HepG2 (cell line): ENCODE results near the gene EARS2. TPM values are rescaled to one million over a fixed set of nuclear protein-coding genes. Genes with fewer than 3 reads are reported as not detected.

Source experiments
- ATAC-seq: fragments of 200-7000 bp; cut with Tn5 transposase; 3 replicates; pipeline ENCODE4 v1.9.1; 2020; ENCODE audit warnings: mild to moderate bottlenecking, moderate library complexity
- BruUV-seq: library from RNA; stranded (reverse); fragments of 400-500 nt; replicated peaks from 2 replicates; lab custom pipeline; 2021; lab: Mats Ljungman, UMichigan
- CTCF ChIA-PET: fragments of 300-600 bp; formaldehyde crosslinking; extraction: SDS; loops from one replicate; lab custom pipeline; 2021; ENCODE audit warnings: low total read pairs, inconsistent platforms, low intra/inter-chr PET ratio; lab: Yijun Ruan, JAX
- POLR2A ChIA-PET: fragments of 350-600 bp; sonication (Branson Sonifier 250); formaldehyde crosslinking; loops from one replicate; lab custom pipeline; 2020; ENCODE audit warnings: antibody characterized with exemption, inconsistent platforms; lab: Yijun Ruan, JAX
- DNase-seq: peaks from one replicate; pipeline ENCODE4 v3.0.0-alpha.2; 2015; ENCODE audit warnings: low spot score
- FAIRE-seq: peaks from 3 replicates; lab custom pipeline; 2011; peaks lifted over from hg19 to GRCh38; lab: Jason Lieb, UNC
- H2AFZ ChIP-seq: one replicate; pipeline ENCODE4 v1.6.1; 2011; ENCODE audit warnings: low read length, inconsistent platforms
- H3K27ac ChIP-seq: fragments of 300-600 bp; 3 replicates; pipeline ENCODE4 v1.8.0; 2011; ENCODE audit warnings: mixed run types, mild to moderate bottlenecking, mixed read lengths, low read length, inconsistent platforms; ENCODE audit not compliant: insufficient read depth; ENCODE audit errors: extremely low read length
- H3K27me3 ChIP-seq, 2 experiments: fragments of 200-600 bp in 1 of 2; 2 replicates in 1 of 2; 3 replicates in 1 of 2; pipeline versions ENCODE4 v1.6.0 to v1.8.0; 2011; ENCODE audit warnings: low read length in 2 of 2, mild to moderate bottlenecking in 2 of 2, moderate library complexity in 2 of 2, inconsistent platforms in 1 of 2; ENCODE audit not compliant: insufficient read depth in 2 of 2, control insufficient read depth in 1 of 2
- H3K36me3 ChIP-seq, 2 experiments: fragments of 200-600 bp in 1 of 2; replicated peaks in 1 of 2; 2 replicates in 1 of 2; 3 replicates in 1 of 2; pipeline versions ENCODE4 v1.5.1 to v1.8.0; 2011; ENCODE audit warnings: low read length in 2 of 2, inconsistent platforms in 1 of 2; ENCODE audit not compliant: insufficient read depth in 2 of 2, control insufficient read depth in 1 of 2
- H3K4me1 ChIP-seq: 2 replicates; pipeline ENCODE4 v1.5.1; 2012; ENCODE audit warnings: low read length, inconsistent platforms; ENCODE audit not compliant: insufficient read depth
- H3K4me2 ChIP-seq: 2 replicates; pipeline ENCODE4 v1.6.0; 2011; ENCODE audit warnings: low read depth, low read length, inconsistent platforms
- H3K4me3 ChIP-seq, 3 experiments: fragments of 200-600 bp in 1 of 3; sonication (generic), shearing (Covaris generic) in 1 of 3; replicated peaks in 1 of 3; 2 replicates each; pipeline ENCODE4 v1.5.1; 2011 to 2016; ENCODE audit warnings: low read length in 3 of 3, inconsistent platforms in 2 of 3, low read depth in 2 of 3, mild to moderate bottlenecking in 2 of 3, control low read depth in 1 of 3, mixed read lengths in 1 of 3; ENCODE audit not compliant: insufficient read depth in 1 of 3
- H3K79me2 ChIP-seq: one replicate; pipeline ENCODE4 v1.6.1; 2011; ENCODE audit warnings: low read length, inconsistent platforms; ENCODE audit not compliant: insufficient read depth
- H3K9ac ChIP-seq: 2 replicates; pipeline ENCODE4 v1.6.0; 2011; ENCODE audit warnings: mild to moderate bottlenecking, low read depth, low read length, inconsistent platforms; ENCODE audit not compliant: insufficient read depth
- H3K9me3 ChIP-seq: 2 replicates; pipeline ENCODE4 v1.5.1; 2012; ENCODE audit warnings: mild to moderate bottlenecking, low read length
- H4K20me1 ChIP-seq: 2 replicates; pipeline ENCODE4 v1.6.0; 2011; ENCODE audit warnings: inconsistent platforms, mild to moderate bottlenecking, low read length, moderate library complexity; ENCODE audit not compliant: insufficient read depth
- MEF2D ChIP-seq: sonication (generic); formaldehyde crosslinking; IDR thresholded peaks from 2 replicates; pipeline ENCODE4 v1.5.1; 2020; ENCODE audit warnings: mild to moderate bottlenecking, missing genetic modification reagents
- PAF1 ChIP-seq: IDR thresholded peaks from 2 replicates; pipeline ENCODE4 v1.6.1; 2016; ENCODE audit warnings: missing genetic modification reagents, missing compliant biosample characterization
- RCOR2 ChIP-seq: IDR thresholded peaks from 2 replicates; pipeline ENCODE4 v1.6.1; 2016; ENCODE audit warnings: missing biosample characterization, missing genetic modification reagents
- ZFP91 ChIP-seq: sonication (generic); formaldehyde crosslinking; IDR thresholded peaks from 2 replicates; pipeline ENCODE4 v1.9.0; 2022; ENCODE audit warnings: missing genetic modification reagents, mild to moderate bottlenecking, borderline replicate concordance
- ZNF121 ChIP-seq: sonication (generic); formaldehyde crosslinking; IDR thresholded peaks from 2 replicates; pipeline ENCODE4 v1.5.0; 2020; ENCODE audit warnings: mild to moderate bottlenecking, missing genetic modification reagents
- WGBS: methylation state at CpG from one replicate; pipeline ENCODE4 v1.1.6; 2017; ENCODE audit warnings: low lambda C conversion rate; 5-methylcytosine and 5-hydroxymethylcytosine counted together
- in situ Hi-C: cut with HindIII; loops from 2 replicates; pipeline ENCODE4 v1.10.0; 2017; ENCODE audit warnings: low pct_unique_long_range_greater_than_20kb; ENCODE audit not compliant: extremely low pct_ligation_motif_present
- intact Hi-C: fragments of 100-400 bp; cut with micrococcal nuclease; formaldehyde crosslinking; loops from one replicate; pipeline ENCODE4 v1.10.0; 2022; ENCODE audit not compliant: unreplicated experiment
- polyA plus RNA-seq, 8 experiments: library from polyadenylated mRNA; depleted of rRNA in 3 of 8; stranded (reverse) in 7 of 8; unstranded in 1 of 8; fragments of >200 nt; fragmentation: Illumina TruSeq in 4 of 8; extraction: Trizol in 4 of 8; gene quantifications; 2 replicates each; pipeline versions ENCODE4 v1.2.1 to v1.2.3, GENCODE V29; 2011 to 2016; ENCODE audit warnings: low read depth in 4 of 8, missing spikeins in 1 of 8, mixed read lengths in 1 of 8; ENCODE audit not compliant: insufficient read depth in 1 of 8
- total RNA-seq, 5 experiments: library from RNA; depleted of rRNA; stranded (reverse); fragments of >200 nt; fragmentation: Illumina TruSeq; extraction: Trizol; gene quantifications; 2 replicates each; pipeline ENCODE4 v1.2.3, GENCODE V29; 2016; ENCODE audit warnings: low read depth in 1 of 5
- TF ChIP-seq, protein P1 (sequence below): sonication (generic); formaldehyde crosslinking; IDR thresholded peaks from 2 replicates; pipeline ENCODE4 v1.5.0; 2020; ENCODE audit warnings: missing genetic modification reagents

EARS2 gene
- total and polyA plus RNA-seq, 2 of the 13 experiments (the other 11 are each of a cell fraction or from before 2014, with no cell fraction given): 49.4 to 80.4 TPM

GRCh38 chr16:23530062-23530461, 27.1 kb downstream of the EARS2 start:
- TF ChIP-seq MEF2D (CRISPR knock-in tag): no peak
- peak; percentile 69; the same call in 1 of the 2 replicates for TF ChIP-seq ZNF121 (CRISPR knock-in tag)
- WGBS: 98% methylated on average over 5 of the region's 5 CpGs
- Histone ChIP-seq H3K4me3 (no peak overlapping the region), H3K4me2 (no peak overlapping the region), H3K27ac (no peak overlapping the region), H3K9ac (no peak overlapping the region), H3K27me3 (no peaks in the 10 kb centered on the region), H3K79me2 (no peaks in the 10 kb centered on the region), H3K36me3 (peaks cover 59 to 81% of the 10 kb centered on the region in 2 experiments), H3K9me3 (no peaks in the 10 kb centered on the region), H2AFZ (no peak overlapping the region), H4K20me1 (no peaks in the 10 kb centered on the region), H3K4me1 (peaks cover 15% of the 10 kb centered on the region)
- ChIA-PET POLR2A (interaction anchor here (1.2 to 6.6 kb wide), 2 partner anchors 8 to 26 kb away, joined by 3 to 64 read pairs; no protein-coding TSS in a partner anchor), CTCF (no interaction called here)
- ATAC-seq (no peak), DNase-seq (no peak), FAIRE-seq (no peak)
- intact Hi-C loops: no loop called here
- BruUV-seq: no TSS peak
- in situ Hi-C loops: no loop called here

DNA sequence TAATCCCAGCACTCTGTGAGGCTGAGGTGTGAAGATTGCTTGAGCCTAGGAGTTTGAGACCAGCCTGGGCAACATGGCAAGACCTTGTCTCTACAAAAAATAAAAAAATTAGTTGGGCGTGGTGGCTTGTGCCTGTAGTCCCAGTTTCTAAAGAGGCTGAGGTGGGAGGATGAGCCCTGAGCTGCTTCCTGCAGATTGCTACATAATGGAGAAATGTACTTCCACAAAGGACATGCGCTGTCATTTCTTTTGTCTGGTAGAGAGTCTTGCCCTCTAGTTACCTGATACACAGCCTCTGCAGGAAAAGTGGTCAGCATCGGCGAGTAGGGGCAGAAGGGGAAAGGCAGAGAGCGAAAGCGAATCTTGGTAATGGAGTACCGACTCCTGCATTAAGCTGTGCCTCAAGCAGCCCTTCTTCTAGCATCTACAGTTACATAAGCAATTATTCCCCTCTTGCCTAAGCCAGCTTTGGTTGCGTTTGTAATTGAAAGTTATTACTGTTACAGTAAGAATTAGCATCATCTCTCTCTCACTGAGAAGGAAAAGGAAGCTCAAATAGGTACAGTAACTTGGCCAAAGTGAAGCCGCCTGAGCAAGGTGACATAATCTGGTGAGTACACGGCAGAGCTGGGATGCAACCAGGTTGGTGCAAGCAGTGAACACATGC, 28.4 kb downstream of the EARS2 start:
- H3K9ac ChIP-seq: peak overlapping the region; percentile 26; the same call in 1 of the 2 replicates
- CTCF ChIA-PET: no interaction called here
- H3K4me1 ChIP-seq: peaks cover 15% of the 10 kb centered on the region
- H3K4me3 ChIP-seq: no peak overlapping the region
- H3K36me3 ChIP-seq: peaks cover 52 to 81% of the 10 kb centered on the region in 2 experiments
- no peak for FAIRE-seq
- in situ Hi-C loops (no loop called here), intact Hi-C loops (no loop called here)
- no peaks in the 10 kb centered on the region for H4K20me1 ChIP-seq
- no TSS peak for BruUV-seq
- no peaks in the 10 kb centered on the region for H3K27me3 ChIP-seq
- H3K4me2 ChIP-seq: no peak overlapping the region
- peak overlapping the region; percentile 62 for H3K27ac ChIP-seq
- no peak for ATAC-seq
- TF ChIP-seq, protein P1, sequence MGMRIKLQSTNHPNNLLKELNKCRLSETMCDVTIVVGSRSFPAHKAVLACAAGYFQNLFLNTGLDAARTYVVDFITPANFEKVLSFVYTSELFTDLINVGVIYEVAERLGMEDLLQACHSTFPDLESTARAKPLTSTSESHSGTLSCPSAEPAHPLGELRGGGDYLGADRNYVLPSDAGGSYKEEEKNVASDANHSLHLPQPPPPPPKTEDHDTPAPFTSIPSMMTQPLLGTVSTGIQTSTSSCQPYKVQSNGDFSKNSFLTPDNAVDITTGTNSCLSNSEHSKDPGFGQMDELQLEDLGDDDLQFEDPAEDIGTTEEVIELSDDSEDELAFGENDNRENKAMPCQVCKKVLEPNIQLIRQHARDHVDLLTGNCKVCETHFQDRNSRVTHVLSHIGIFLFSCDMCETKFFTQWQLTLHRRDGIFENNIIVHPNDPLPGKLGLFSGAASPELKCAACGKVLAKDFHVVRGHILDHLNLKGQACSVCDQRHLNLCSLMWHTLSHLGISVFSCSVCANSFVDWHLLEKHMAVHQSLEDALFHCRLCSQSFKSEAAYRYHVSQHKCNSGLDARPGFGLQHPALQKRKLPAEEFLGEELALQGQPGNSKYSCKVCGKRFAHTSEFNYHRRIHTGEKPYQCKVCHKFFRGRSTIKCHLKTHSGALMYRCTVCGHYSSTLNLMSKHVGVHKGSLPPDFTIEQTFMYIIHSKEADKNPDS (CRISPR knock-in tag): no peak
- TF ChIP-seq PAF1 (no peak), ZFP91 (CRISPR knock-in tag) (0 out of 2 replicates have a peak, but pooled peaks have one; percentile 14), RCOR2 (CRISPR knock-in tag) (no peak)
- no peak for DNase-seq
- H2AFZ ChIP-seq: no peak overlapping the region
- WGBS: 97% methylated on average over 10 of the region's 10 CpGs
- no peaks in the 10 kb centered on the region for H3K9me3 ChIP-seq
- POLR2A ChIA-PET: interaction anchor here (0.5 to 6.6 kb wide), 7 partner anchors 10 to 51 kb away, joined by 3 to 64 read pairs (median 4); partner anchors contain the start of genes EARS2 and UBFD1
- no peaks in the 10 kb centered on the region for H3K79me2 ChIP-seq
